B cell (primary cell): Measurements from ENCODE around the gene TENT5C. TPM values are rescaled to one million over a fixed set of nuclear protein-coding genes. Genes with fewer than 3 reads are reported as not detected.

Source experiments
- ATAC-seq: fragments of 200-7000 bp; cut with Tn5 transposase; one replicate; pipeline ENCODE4 v1.10.0; 2021; ENCODE audit warnings: low read depth, mild to moderate bottlenecking, moderate number of reproducible peaks, moderate library complexity
- CTCF ChIA-PET: fragments of 350-600 bp; sonication (Branson Sonifier 250); formaldehyde crosslinking; loops from one replicate; lab custom pipeline; 2021; ENCODE audit warnings: antibody characterized with exemption, inconsistent platforms; lab: Charles Lee
- POLR2A ChIA-PET: fragments of 350-600 bp; sonication (Branson Sonifier 250); formaldehyde crosslinking; loops from one replicate; lab custom pipeline; 2021; ENCODE audit warnings: antibody characterized with exemption; lab: Charles Lee
- DNase-seq: peaks from one replicate; pipeline ENCODE4 v3.0.0; 2013
- H2AFZ ChIP-seq: 2 replicates; pipeline ENCODE4 v1.6.1; 2012; ENCODE audit warnings: mild to moderate bottlenecking, low read depth, low read length; ENCODE audit not compliant: insufficient read depth, poor library complexity, severe bottlenecking
- H3K27ac ChIP-seq, 2 donors: 1 replicate in 1 of 2; 2 replicates in 1 of 2; pipeline ENCODE4 v1.5.1; 2012 to 2013; ENCODE audit warnings: low read length in 2 of 2, mild to moderate bottlenecking in 2 of 2, moderate library complexity in 1 of 2
- H3K27me3 ChIP-seq, 4 experiments: fragments of 200-600 bp in 1 of 4; sonication (generic) in 1 of 4; replicated peaks in 1 of 4; 1 replicate in 2 of 4; 2 replicates in 2 of 4; pipeline versions ENCODE4 v1.6.1 to v1.7.0; 2013 to 2016; ENCODE audit warnings: low read length in 3 of 4, mild to moderate bottlenecking in 2 of 4, mixed read lengths in 1 of 4, moderate library complexity in 1 of 4; ENCODE audit not compliant: insufficient read depth in 4 of 4, control insufficient read depth in 3 of 4; ENCODE audit errors: control extremely low read depth in 1 of 4
- H3K36me3 ChIP-seq, 2 experiments: replicated peaks in 1 of 2; 1 replicate in 1 of 2; 2 replicates in 1 of 2; pipeline versions ENCODE4 v1.6.1 to v1.7.1; 2013; ENCODE audit warnings: low read length in 1 of 2; ENCODE audit not compliant: insufficient read depth in 2 of 2, control insufficient read depth in 1 of 2; ENCODE audit errors: control extremely low read depth in 1 of 2, extremely low read depth in 1 of 2
- H3K4me1 ChIP-seq, 2 donors: fragments of 200-600 bp in 1 of 2; sonication (generic) in 1 of 2; 1 replicate in 1 of 2; 2 replicates in 1 of 2; pipeline versions ENCODE4 v1.5.1 to v1.6.1; 2013 to 2017; ENCODE audit warnings: low read length in 2 of 2; ENCODE audit not compliant: control insufficient read depth in 2 of 2, insufficient read depth in 2 of 2
- H3K4me2 ChIP-seq: replicated peaks from 2 replicates; pipeline ENCODE3; 2012; ENCODE audit warnings: mild to moderate bottlenecking, low read depth, low read length; ENCODE audit not compliant: poor library complexity, severe bottlenecking
- H3K4me3 ChIP-seq, 5 experiments: fragments of 200-600 bp in 1 of 5; sonication (generic) in 1 of 5; 1 replicate in 3 of 5; 2 replicates in 2 of 5; pipeline versions ENCODE4 v1.5.1 to v1.7.0; 2011 to 2016; ENCODE audit warnings: low read length in 4 of 5, mild to moderate bottlenecking in 4 of 5, low read depth in 2 of 5, control low read depth in 1 of 5, moderate library complexity in 1 of 5; ENCODE audit not compliant: insufficient read depth in 1 of 5; ENCODE audit errors: control extremely low read depth in 1 of 5, extremely low read depth in 1 of 5
- H3K79me2 ChIP-seq: fragments of 200-600 bp; sonication (generic); one replicate; pipeline ENCODE4 v1.6.0; 2016; ENCODE audit warnings: low read length; ENCODE audit not compliant: control insufficient read depth, insufficient read depth
- H3K9ac ChIP-seq: fragments of 200-600 bp; sonication (generic); 2 replicates; pipeline ENCODE4 v1.6.1; 2017; ENCODE audit warnings: mild to moderate bottlenecking, low read length, moderate library complexity
- H3K9me3 ChIP-seq, 3 donors: one replicate each; pipeline versions ENCODE4 v1.6.1 to v1.7.1; 2013; ENCODE audit warnings: low read length in 2 of 3; ENCODE audit not compliant: control insufficient read depth in 2 of 3, insufficient read depth in 1 of 3; ENCODE audit errors: control extremely low read depth in 1 of 3
- H4K20me1 ChIP-seq: 2 replicates; pipeline ENCODE4 v1.6.0; 2012; ENCODE audit warnings: mild to moderate bottlenecking, low read length; ENCODE audit not compliant: insufficient read depth, control insufficient read depth, poor library complexity, severe bottlenecking
- H3K27ac Mint-ChIP-seq: one replicate; pipeline ENCODE4 v1.8.0; 2021; ENCODE audit warnings: mixed read lengths
- H3K27me3 Mint-ChIP-seq: one replicate; pipeline ENCODE4 v1.8.0; 2021; ENCODE audit warnings: mixed read lengths
- H3K4me1 Mint-ChIP-seq: one replicate; pipeline ENCODE4 v1.8.0; 2021; ENCODE audit warnings: mixed read lengths
- H3K4me3 Mint-ChIP-seq: one replicate; pipeline ENCODE4 v1.8.0; 2021; ENCODE audit warnings: mixed read lengths
- H3K9me3 Mint-ChIP-seq: one replicate; pipeline ENCODE4 v1.8.0; 2022; ENCODE audit warnings: mixed read lengths; ENCODE audit not compliant: insufficient read depth
- CTCF ChIP-seq: fragments of 200-600 bp; IDR thresholded peaks from one replicate; pipeline ENCODE4 v1.8.0; 2022; ENCODE audit warnings: antibody characterized with exemption, mild to moderate bottlenecking
- EZH2 ChIP-seq: IDR thresholded peaks from 2 replicates; pipeline ENCODE4 v1.6.1; 2012; ENCODE audit warnings: borderline replicate concordance, low read depth, mild to moderate bottlenecking, moderate library complexity, low read length; ENCODE audit not compliant: insufficient read depth, poor library complexity, severe bottlenecking
- WGBS: methylation state at CpG from one replicate; pipeline ENCODE4 v1.1.5; 2013; ENCODE audit warnings: missing lambda C conversion rate; ENCODE audit not compliant: insufficient coverage; 5-methylcytosine and 5-hydroxymethylcytosine counted together
- intact Hi-C: fragments of 100-400 bp; cut with micrococcal nuclease; formaldehyde crosslinking; loops from one replicate; pipeline ENCODE4 v1.10.0; 2022
- polyA plus RNA-seq: library from polyadenylated mRNA; depleted of rRNA; stranded (reverse); fragments of >200 nt; gene quantifications from 2 replicates; pipeline ENCODE4 v1.2.3, GENCODE V29; 2012
- total RNA-seq, 2 donors: library from RNA; stranded (reverse); fragments of 120-200 nt in 1 of 2; gene quantifications; 1 replicate in 1 of 2; 2 replicates in 1 of 2; pipeline versions ENCODE4 v1.2.3 to v1.2.4, GENCODE V29; 2013 to 2022

TENT5C gene
- total and polyA plus RNA-seq, 2 donors (not counting 1 experiment from before 2014, with no cell fraction given): 65.4 to 112 TPM

GRCh38 chr1:117562581-117563491 is 43.0 kb upstream of the TENT5C start:
- POLR2A ChIA-PET: no interaction called here

More at GRCh38 chr1:117562581-117563491, 43.0 kb upstream of the TENT5C start:
- Histone ChIP-seq H3K4me2 (no peak overlapping the region), H4K20me1 (no peaks in the 10 kb centered on the region), H2AFZ (no peak overlapping the region), H3K9ac (no peak overlapping the region), H3K9me3 (peaks cover 0 to 11% (median 0%) of the 10 kb centered on the region in 3 donors), H3K36me3 (no peaks in the 10 kb centered on the region), H3K27ac (no peak overlapping the region), H3K79me2 (no peaks in the 10 kb centered on the region), H3K27me3 (no peaks in the 10 kb centered on the region), H3K4me1 (peaks cover 3 to 6% of the 10 kb centered on the region in 2 donors), H3K4me3 (no peak overlapping the region)
- peaks cover 4% of the 10 kb centered on the region for H3K27me3 Mint-ChIP-seq
- no peak for DNase-seq
- H3K9me3 Mint-ChIP-seq: peaks cover 5% of the 10 kb centered on the region
- 74% methylated on average over 7 of the region's 9 CpGs for WGBS
- CTCF ChIA-PET: interaction anchor here (0.7 to 2.6 kb wide), 2 partner anchors 28 to 111 kb away, joined by 3 to 7 read pairs; no protein-coding TSS in a partner anchor
- no peak overlapping the region for H3K27ac Mint-ChIP-seq
- TF ChIP-seq EZH2: no peak
- TF ChIP-seq CTCF: no peak
- intact Hi-C loops: no loop called here
- ATAC-seq: no peak
- H3K4me3 Mint-ChIP-seq: no peak overlapping the region
- H3K4me1 Mint-ChIP-seq: peaks cover 5% of the 10 kb centered on the region
